ENCODE data around the gene MYO5C.
A peak's percentile ranks its signal among the peaks of the same experiment; 100 is the strongest.

Gene MYO5C

GRCh38 chr15:52164631-52165265, 130.9 kb downstream of the MYO5C start:
- DNase-seq: no peak

DNA sequence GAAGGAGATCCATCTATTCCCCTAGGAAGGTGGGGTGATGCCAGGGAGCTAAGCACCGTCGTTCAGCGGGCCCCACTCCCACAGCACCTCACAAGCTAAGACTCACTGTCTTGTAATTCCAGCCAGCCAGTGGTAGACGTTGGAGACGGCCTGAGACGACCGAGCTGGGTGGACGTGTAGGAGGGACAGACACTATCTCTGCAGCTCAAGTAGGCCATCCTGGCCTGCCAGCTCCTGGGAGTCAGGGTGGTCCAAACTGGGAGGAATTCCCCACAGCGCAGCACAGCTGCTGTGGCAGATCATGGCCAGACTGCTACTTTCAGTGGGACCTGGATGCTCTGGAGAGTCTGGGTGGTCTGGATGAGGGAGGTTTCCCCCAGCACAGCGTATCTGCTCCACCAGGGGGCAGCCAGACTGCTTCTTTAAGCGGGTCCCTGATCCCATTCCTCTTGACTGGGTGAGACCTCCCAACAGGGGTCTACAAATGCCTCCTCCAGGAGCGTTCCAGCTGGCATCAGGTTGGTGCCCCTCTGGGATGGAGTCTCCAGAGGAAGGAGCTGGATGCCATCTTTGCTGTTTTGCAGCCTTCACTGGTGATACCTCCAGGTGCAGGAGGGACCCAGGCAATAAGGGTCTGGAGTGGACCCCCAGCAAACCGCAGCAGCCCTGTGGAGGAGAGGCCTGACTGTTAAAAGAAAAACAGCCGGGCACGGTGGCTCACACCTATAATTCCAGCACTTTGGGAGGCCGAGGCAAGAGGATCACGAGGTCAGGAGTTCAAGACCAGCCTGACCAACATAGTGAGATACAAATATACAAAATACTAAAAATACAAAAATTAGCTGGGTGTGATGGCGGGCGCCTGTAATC, 132.0 kb downstream of the MYO5C start:
- peak; percentile 67 for DNase-seq

DNA sequence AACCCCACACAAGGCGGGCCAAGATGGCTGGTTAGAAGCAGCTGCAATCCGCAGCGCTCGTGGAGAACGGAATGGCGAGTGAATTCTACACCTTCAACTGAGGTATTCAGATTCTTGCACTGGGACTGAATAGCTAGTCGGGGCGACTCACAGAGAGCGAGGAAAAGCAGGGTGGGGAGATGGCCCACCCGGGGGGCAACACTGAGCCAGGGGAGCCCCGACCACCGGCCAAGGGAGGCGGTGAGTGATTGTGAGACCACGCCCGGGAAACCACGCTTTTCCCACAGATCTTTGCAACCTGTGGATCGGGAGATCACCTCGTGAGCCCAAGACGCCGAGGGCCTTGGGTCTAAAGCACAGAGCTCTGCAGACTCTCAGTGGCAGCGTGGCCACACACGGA, 132.7 kb downstream of the MYO5C start:
- DNase-seq: no peak

DNA sequence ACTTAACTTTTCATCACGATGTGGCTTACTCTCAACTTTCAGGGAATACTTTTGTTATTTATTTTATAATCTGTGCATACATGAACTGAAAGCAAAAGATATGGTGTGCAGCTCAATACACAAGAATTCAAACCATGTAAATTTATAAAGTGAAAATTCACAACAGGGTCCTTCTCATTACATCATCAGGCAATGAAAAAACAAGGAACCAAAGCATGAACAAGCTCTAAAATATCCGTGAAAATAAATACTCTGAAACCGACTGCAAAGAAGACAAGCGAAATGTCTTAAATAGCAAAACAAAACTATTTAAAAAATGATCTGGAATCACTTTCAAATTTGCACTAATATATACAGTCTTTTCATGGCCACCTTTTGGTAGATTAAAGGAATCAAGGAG, 133.3 kb downstream of the MYO5C start:
- DNase-seq: no peak

- DNase-seq: no peak
These were observed 134.1 kb downstream of the MYO5C start for GRCh38 chr15:52161406-52161966.

DNA sequence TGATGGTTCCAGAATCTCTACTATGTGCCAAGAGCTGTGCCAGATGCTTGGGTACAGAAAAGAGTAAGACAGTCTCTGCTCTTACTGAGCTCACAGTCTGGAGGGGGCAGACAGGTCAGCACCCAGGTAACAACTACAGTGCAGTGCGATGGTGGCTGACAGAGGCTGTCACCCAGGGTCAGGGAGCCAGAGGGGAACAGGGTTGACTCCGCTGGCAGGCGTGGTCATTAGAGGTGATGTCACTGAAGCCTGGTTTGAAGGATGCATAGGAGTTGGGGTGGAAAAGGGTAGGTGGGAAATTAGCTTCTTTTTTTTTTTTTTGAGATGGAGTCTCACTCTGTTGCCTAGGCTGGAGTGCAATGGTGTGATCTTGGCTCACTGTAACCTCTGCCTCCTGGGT, 136.0 kb downstream of the MYO5C start:
- DNase-seq: no peak

GRCh38 chr15:52158084-52158765, 137.4 kb downstream of the MYO5C start:
- DNase-seq: no peak

GRCh38 chr15:52155878-52156277, 139.7 kb downstream of the MYO5C start:
- DNase-seq: no peak

DNA sequence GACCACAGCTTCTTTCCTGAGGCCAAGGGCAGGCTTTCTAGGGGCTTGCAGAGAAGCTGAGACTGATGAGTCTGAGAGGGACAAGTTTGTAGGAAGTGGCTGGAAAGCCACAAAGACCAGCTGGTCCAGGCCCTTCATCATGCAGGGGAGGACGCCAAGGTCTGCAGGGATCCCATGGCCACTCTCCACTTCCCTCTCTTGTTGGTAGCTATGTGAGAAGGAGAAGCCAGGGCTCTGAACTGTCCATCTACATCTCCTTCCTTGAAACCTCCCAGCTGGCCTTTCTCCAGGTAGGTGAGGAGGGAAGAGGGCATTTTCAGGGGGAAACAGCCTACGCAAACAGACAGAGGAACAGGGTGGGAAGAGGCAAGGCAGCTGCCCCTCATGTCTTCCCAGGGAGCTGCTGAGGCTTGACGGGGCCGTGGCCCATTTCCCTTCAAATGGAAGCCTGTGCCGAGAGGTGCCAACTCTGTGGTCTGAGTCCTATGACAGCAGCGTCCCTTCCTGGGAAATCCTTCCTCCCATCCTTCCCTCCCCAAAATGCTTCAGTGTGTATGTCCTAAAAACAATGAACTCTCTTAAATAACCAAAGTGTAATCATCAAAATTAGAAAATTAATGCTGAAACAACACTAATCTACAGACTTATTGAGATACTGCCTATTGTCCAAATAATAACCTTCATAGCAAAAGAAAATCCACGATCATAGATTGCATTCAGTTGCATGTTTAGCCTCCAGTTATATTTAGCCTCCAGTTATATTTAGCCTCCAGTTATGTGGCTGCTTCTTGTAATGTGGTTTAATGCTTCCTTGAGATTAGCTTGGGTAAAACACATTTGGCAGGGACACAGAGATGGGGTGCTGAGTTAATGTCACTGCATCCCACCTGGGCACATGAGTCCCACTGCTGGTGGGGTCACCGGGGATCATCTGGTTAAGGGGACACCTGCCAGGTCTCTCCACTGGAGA, 140.4 kb downstream of the MYO5C start:
- no peak for DNase-seq

- DNase-seq: no peak
These were observed 141.4 kb downstream of the MYO5C start for GRCh38 chr15:52153900-52154895.

DNA sequence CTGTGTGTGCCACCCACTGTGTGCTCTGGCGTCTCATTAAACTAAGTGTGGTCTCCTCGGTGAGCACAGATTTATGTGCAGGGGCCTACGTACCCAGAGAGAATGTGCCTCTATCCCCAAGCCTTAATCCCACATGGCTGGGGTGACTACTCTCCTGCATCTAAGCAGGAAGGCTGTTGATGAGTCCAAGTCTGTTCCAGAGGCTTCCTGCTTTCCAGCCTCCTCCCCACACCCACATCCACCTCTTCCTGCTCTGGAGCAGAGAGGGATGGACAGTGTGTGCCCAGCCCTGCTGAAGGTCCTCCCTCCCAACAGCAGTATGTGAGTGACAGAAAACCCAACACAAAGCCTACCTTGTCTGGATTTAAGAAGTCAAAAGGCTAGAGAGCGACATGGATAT, 144.3 kb downstream of the MYO5C start:
- no peak for DNase-seq

DNA sequence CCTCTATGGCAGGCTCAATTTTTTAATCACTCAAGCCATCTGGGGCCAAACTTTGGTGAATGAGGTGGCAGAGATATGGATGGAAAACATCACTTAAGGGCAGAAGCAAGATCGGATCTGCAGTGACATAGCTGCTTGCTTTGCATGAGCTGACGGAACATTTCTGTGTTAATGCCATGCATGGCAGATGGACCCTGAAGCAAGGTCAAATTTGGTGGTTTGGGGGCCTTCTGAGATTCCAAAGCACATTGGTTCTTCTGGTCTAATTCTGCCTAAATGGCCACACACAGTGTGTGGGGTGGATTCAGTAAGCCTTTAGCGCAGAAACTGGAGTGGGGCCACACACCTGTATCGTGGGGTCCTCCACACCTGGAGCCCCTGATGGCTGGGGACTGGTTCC, 144.7 kb downstream of the MYO5C start:
- no peak for DNase-seq

DNA sequence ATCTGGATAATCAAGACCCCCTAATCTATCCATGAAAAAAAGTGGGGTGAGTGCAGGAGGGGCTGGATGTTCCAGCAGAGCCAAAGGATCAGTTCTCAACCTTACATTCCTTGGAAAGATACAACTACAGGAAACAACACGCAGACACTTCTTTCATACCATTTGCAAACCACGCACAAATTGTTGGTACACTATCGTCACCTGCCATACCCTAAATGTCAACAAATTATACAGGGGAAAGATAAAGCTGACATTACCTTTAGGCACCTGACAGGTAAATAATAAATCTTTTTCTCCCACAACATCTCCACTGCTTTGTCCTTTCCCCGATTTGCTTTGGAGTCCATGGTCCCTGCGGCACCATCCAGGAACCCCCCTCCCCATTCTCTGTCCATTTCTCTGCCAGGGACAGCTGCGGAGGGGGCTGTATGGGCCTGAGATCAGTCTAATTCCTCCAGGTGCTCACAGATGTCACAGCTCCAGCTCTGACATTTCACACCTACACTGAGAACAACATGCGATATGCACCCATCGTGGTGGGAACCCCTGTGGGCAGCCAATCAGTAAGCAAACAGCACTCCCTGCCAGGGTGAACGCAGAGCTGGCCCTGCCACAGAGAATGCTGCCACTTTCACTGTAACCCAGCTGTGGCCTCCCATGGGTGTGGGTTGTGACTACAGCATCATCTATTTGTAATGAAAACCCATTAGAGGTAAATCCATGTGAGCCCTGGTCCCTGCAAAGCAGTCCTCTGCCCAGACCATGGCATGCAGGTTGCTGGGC, 145.4 kb downstream of the MYO5C start:
- no peak for DNase-seq

- DNase-seq: no peak
These were observed 147.2 kb downstream of the MYO5C start for GRCh38 chr15:52148403-52148802.

DNA sequence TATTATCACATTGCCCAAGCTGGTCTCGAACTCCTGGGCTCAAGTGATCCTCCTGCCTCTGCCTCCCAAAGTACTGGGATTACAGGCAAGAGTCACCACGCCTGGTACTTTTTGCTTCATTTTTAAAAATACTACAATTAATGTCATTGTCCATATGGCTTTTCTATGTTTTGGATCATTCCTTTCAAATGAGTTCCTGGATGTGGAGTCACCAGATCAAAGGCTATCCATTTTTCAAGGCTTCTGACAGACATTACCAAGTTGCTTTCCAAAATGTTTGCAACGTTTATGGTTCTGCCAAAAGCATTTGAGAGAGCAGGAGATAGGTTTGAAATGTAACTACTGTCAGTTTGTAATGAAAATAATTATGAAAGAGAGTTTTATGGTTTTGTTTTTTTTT, 148.8 kb downstream of the MYO5C start:
- DNase-seq: no peak

- no peak for DNase-seq
These were observed 149.3 kb downstream of the MYO5C start for GRCh38 chr15:52146261-52146660.

- DNase-seq: no peak
These were observed 150.9 kb downstream of the MYO5C start for GRCh38 chr15:52144656-52145178.

- DNase-seq: no peak
These were observed 151.7 kb downstream of the MYO5C start for GRCh38 chr15:52143873-52144272.
